ENCODE results near the gene GPX4.

GRCh38 chr19:1076046-1076386 is 27.8 kb upstream of the GPX4 start:
- TF ChIP-seq CTCF (CRISPR knock-in tag; IDR thresholded peaks at IDR 0.05) (no peak), ATF1 (CRISPR knock-in tag; IDR thresholded peaks at IDR 0.05) (no peak), REST (IDR thresholded peaks at IDR 0.05; ENCODE audit: borderline replicate concordance in 1 of 2, low read depth in 1 of 2, low read length in 2 of 2) (no peak), ZC3H13 (CRISPR knock-in tag; IDR thresholded peaks at IDR 0.05) (no peak), HINFP (CRISPR knock-in tag; IDR thresholded peaks at IDR 0.05; ENCODE audit: low read depth) (no peak), POLR2AphosphoS5 (IDR thresholded peaks at IDR 0.05; ENCODE audit: low read depth, low read length) (no peak), CBFB (CRISPR knock-in tag; IDR thresholded peaks at IDR 0.05) (no peak), RBM39 (IDR thresholded peaks at IDR 0.05; ENCODE audit: low read depth, low read length, poor library complexity, severe bottlenecking) (no peak), ZNF543 (CRISPR knock-in tag; IDR thresholded peaks at IDR 0.05) (no peak), ZEB1 (IDR thresholded peaks at IDR 0.05; ENCODE audit: insufficient replicate concordance, low read depth) (no peak), ZBTB10 (CRISPR knock-in tag; IDR thresholded peaks at IDR 0.05; ENCODE audit: borderline replicate concordance) (no peak), USF2 (IDR thresholded peaks at IDR 0.05; ENCODE audit: low read depth, low read length) (no peak), USF2 (CRISPR knock-in tag; IDR thresholded peaks at IDR 0.05; ENCODE audit: borderline replicate concordance) (no peak)
